HG03108 (cell line): ENCODE results near the gene MTCL1.

Source experiments
- ATAC-seq: cut with Tn5 transposase; IDR thresholded peaks from one replicate; pipeline ENCODE4 v1.9.1; 2021; ENCODE audit warnings: moderate library complexity; ENCODE audit not compliant: unreplicated experiment

MTCL1 gene

GRCh38 chr18:8788503-8789429 lies 83.4 kb downstream of the MTCL1 start:
- ATAC-seq: no peak

GRCh38 chr18:8791171-8791651 lies 85.9 kb downstream of the MTCL1 start:
- ATAC-seq: no peak

- no peak for ATAC-seq
These were observed 87.4 kb downstream of the MTCL1 start for GRCh38 chr18:8792688-8793316.

- no peak for ATAC-seq
These were observed 88.2 kb downstream of the MTCL1 start for GRCh38 chr18:8793445-8794155.

- no peak for ATAC-seq
These were observed 89.0 kb downstream of the MTCL1 start for GRCh38 chr18:8794156-8794933.

GRCh38 chr18:8794934-8795280 lies 89.6 kb downstream of the MTCL1 start:
- no peak for ATAC-seq

- no peak for ATAC-seq
These were observed 90.4 kb downstream of the MTCL1 start for GRCh38 chr18:8795586-8796325.

- no peak for ATAC-seq
These were observed 91.8 kb downstream of the MTCL1 start for GRCh38 chr18:8797206-8797605.

- no peak for ATAC-seq
These were observed 93.6 kb downstream of the MTCL1 start for GRCh38 chr18:8799001-8799400.

- no peak for ATAC-seq
These were observed 94.5 kb downstream of the MTCL1 start for GRCh38 chr18:8799596-8800441.

- ATAC-seq: no peak
These were observed 95.1 kb downstream of the MTCL1 start for GRCh38 chr18:8800445-8800844.

GRCh38 chr18:8800876-8801262 lies 95.5 kb downstream of the MTCL1 start:
- ATAC-seq: no peak

GRCh38 chr18:8801263-8801901 lies 96.0 kb downstream of the MTCL1 start:
- no peak for ATAC-seq

GRCh38 chr18:8802017-8802672 lies 96.8 kb downstream of the MTCL1 start:
- ATAC-seq: no peak

GRCh38 chr18:8803063-8803795 lies 97.9 kb downstream of the MTCL1 start:
- ATAC-seq: no peak

- no peak for ATAC-seq
These were observed 98.6 kb downstream of the MTCL1 start for GRCh38 chr18:8803957-8804356.

GRCh38 chr18:8805552-8805951 lies 100.2 kb downstream of the MTCL1 start:
- ATAC-seq: no peak
